GM23338 (cell line): ENCODE measurements around the gene TUBG2. TPM values are rescaled to one million over a fixed set of nuclear protein-coding genes. Genes with fewer than 3 reads are reported as not detected.

ENCODE experiments used
- ATAC-seq: fragments of 200-7000 bp; cut with Tn5 transposase; 3 replicates; pipeline ENCODE4 v1.9.1; 2020
- DNase-seq: peaks from one replicate; pipeline ENCODE4 v3.0.0-alpha.2; 2015; ENCODE audit warnings: low spot score
- H2AFZ ChIP-seq: fragments of 200-600 bp; sonication (generic); 2 replicates; pipeline ENCODE4 v1.8.0; 2016; ENCODE audit warnings: antibody characterized with exemption, mild to moderate bottlenecking, moderate library complexity
- H3F3A ChIP-seq: fragments of 200-600 bp; sonication (generic); replicated peaks from 2 replicates; pipeline ENCODE4 v1.8.0; 2017; ENCODE audit warnings: antibody characterized with exemption, mixed run types, low read depth
- H3K27ac ChIP-seq: fragments of 200-600 bp; sonication (generic); 2 replicates; pipeline ENCODE4 v1.6.1; 2016; ENCODE audit warnings: low read depth
- H3K27me3 ChIP-seq: fragments of 200-600 bp; sonication (generic); 2 replicates; pipeline ENCODE4 v1.8.0; 2016; ENCODE audit warnings: mild to moderate bottlenecking, mixed run types, moderate library complexity; ENCODE audit not compliant: insufficient read depth
- H3K36me3 ChIP-seq: fragments of 200-600 bp; sonication (generic); 2 replicates; pipeline ENCODE4 v1.8.0; 2016; ENCODE audit warnings: mild to moderate bottlenecking; ENCODE audit not compliant: insufficient read depth
- H3K4me1 ChIP-seq: fragments of 200-600 bp; sonication (generic); 2 replicates; pipeline ENCODE4 v1.8.0; 2016; ENCODE audit warnings: mild to moderate bottlenecking, moderate library complexity; ENCODE audit not compliant: insufficient read depth
- H3K4me2 ChIP-seq: fragments of 200-600 bp; sonication (generic); 2 replicates; pipeline ENCODE4 v1.7.1; 2017; ENCODE audit warnings: mixed run types
- H3K4me3 ChIP-seq: fragments of 200-600 bp; sonication (generic); 2 replicates; pipeline ENCODE4 v1.6.1; 2016; ENCODE audit warnings: mixed run types
- H3K79me2 ChIP-seq: fragments of 200-600 bp; sonication (generic); replicated peaks from 2 replicates; pipeline ENCODE4 v1.8.0; 2017; ENCODE audit warnings: mild to moderate bottlenecking; ENCODE audit not compliant: insufficient read depth
- H3K9me2 ChIP-seq: fragments of 200-600 bp; sonication (generic); 2 replicates; pipeline ENCODE4 v1.8.0; 2017; ENCODE audit not compliant: insufficient read depth
- H4K20me1 ChIP-seq: fragments of 200-600 bp; sonication (generic); replicated peaks from 2 replicates; pipeline ENCODE4 v1.8.0; 2017; ENCODE audit warnings: mild to moderate bottlenecking; ENCODE audit not compliant: insufficient read depth
- H3K27ac Mint-ChIP-seq: 2 replicates; pipeline ENCODE4 v1.8.0; 2020; ENCODE audit warnings: inconsistent platforms, mild to moderate bottlenecking, moderate library complexity, mixed read lengths
- H3K27me3 Mint-ChIP-seq: 3 replicates; pipeline ENCODE4 v1.8.0; 2022; ENCODE audit warnings: low read depth, mild to moderate bottlenecking, moderate library complexity, mixed read lengths, inconsistent platforms; ENCODE audit not compliant: insufficient read depth, poor library complexity
- H3K36me3 Mint-ChIP-seq: 3 replicates; pipeline ENCODE4 v1.8.0; 2021; ENCODE audit warnings: low read depth, mild to moderate bottlenecking, inconsistent platforms, moderate library complexity, mixed read lengths
- H3K4me1 Mint-ChIP-seq: 3 replicates; pipeline ENCODE4 v1.8.0; 2020; ENCODE audit warnings: mild to moderate bottlenecking, inconsistent platforms, mixed read lengths
- H3K4me3 Mint-ChIP-seq: 3 replicates; pipeline ENCODE4 v1.8.0; 2021; ENCODE audit warnings: moderate library complexity, mild to moderate bottlenecking, inconsistent platforms, mixed read lengths
- H3K9me3 Mint-ChIP-seq: 3 replicates; pipeline ENCODE4 v1.8.0; 2020; ENCODE audit warnings: moderate library complexity, mild to moderate bottlenecking, inconsistent platforms, mixed read lengths
- CTCF ChIP-seq, 2 experiments: fragments of 200-600 bp in 1 of 2; sonication (generic) in 1 of 2; conservative IDR thresholded peaks; 2 replicates each; pipeline versions ENCODE4 v1.5.1 to v1.6.1; 2016 to 2017; ENCODE audit warnings: antibody characterized with exemption in 2 of 2, low read depth in 2 of 2, mild to moderate bottlenecking in 2 of 2, moderate library complexity in 1 of 2
- ETS1 ChIP-seq: IDR thresholded peaks from 2 replicates; pipeline ENCODE4 v1.6.1; 2016; ENCODE audit warnings: antibody characterized with exemption
- EZH2phosphoT487 ChIP-seq: fragments of 200-600 bp; sonication (generic); IDR thresholded peaks from one replicate; pipeline ENCODE4 v1.8.1; 2018; ENCODE audit warnings: antibody characterized with exemption; ENCODE audit not compliant: unreplicated experiment
- JUNB ChIP-seq: IDR thresholded peaks from one replicate; pipeline ENCODE4 v1.6.1; 2016; ENCODE audit warnings: antibody characterized with exemption; ENCODE audit not compliant: unreplicated experiment
- NANOG ChIP-seq: IDR thresholded peaks from 2 replicates; pipeline ENCODE4 v1.6.1; 2016; ENCODE audit warnings: antibody characterized with exemption, borderline replicate concordance
- POLR2AphosphoS5 ChIP-seq: IDR thresholded peaks from 2 replicates; pipeline ENCODE4 v1.6.1; 2016; ENCODE audit warnings: antibody characterized with exemption, low read depth
- REST ChIP-seq: IDR thresholded peaks from one replicate; pipeline ENCODE4 v1.6.1; 2018; ENCODE audit warnings: antibody characterized with exemption; ENCODE audit not compliant: unreplicated experiment
- ZNF114 ChIP-seq: fragments of 250-450 bp; sonication (Bioruptor Pico); IDR thresholded peaks from 2 replicates; pipeline ENCODE4 v1.5.0; 2020; ENCODE audit warnings: mild to moderate bottlenecking, moderate library complexity
- polyA plus RNA-seq: library from polyadenylated mRNA; unstranded; fragments of >200 nt; fragmentation: Nextera tagmentation; extraction: Ambion mirVana; gene quantifications from 2 replicates; pipeline ENCODE4 v1.2.1, GENCODE V29; 2016
- total RNA-seq: library from RNA; depleted of rRNA; stranded (reverse); fragments of >200 nt; shearing (Covaris generic); gene quantifications from 2 replicates; pipeline ENCODE4 v1.2.3, GENCODE V29; 2014

TUBG2 gene
- total and polyA plus RNA-seq, 2 experiments from 2014 or later: 18.2 to 19.0 TPM

- H3K4me3 Mint-ChIP-seq: no peak overlapping the region
- DNase-seq: no peak
- Histone ChIP-seq H3K27ac (no peak overlapping the region), H3F3A (0 out of 2 replicates have a peak, but pooled peaks cover 8% of the 10 kb centered on the region), H3K27me3 (0 out of 2 replicates have a peak, but pooled peaks cover 3% of the 10 kb centered on the region), H3K4me3 (no peak overlapping the region), H3K9me2 (no peaks in the 10 kb centered on the region), H3K4me1 (peaks cover 8% of the 10 kb centered on the region), H4K20me1 (no peaks in the 10 kb centered on the region), H3K36me3 (no peaks in the 10 kb centered on the region), H2AFZ (no peak overlapping the region), H3K4me2 (no peak overlapping the region), H3K79me2 (no peaks in the 10 kb centered on the region)
- H3K27me3 Mint-ChIP-seq: peaks cover 12% of the 10 kb centered on the region
- H3K27ac Mint-ChIP-seq: no peak overlapping the region
- ATAC-seq: no peak
- TF ChIP-seq ZNF114 (CRISPR knock-in tag) (no peak), CTCF (conservative IDR thresholded peaks at IDR 0.05; ENCODE audit: low read depth in 2 of 2) (no peak)
- H3K4me1 Mint-ChIP-seq: peaks cover 19% of the 10 kb centered on the region
- H3K9me3 Mint-ChIP-seq: peaks cover 4% of the 10 kb centered on the region; the same call in 1 of the 3 replicates
- peaks cover 7% of the 10 kb centered on the region; the same call in 2 of the 3 replicates for H3K36me3 Mint-ChIP-seq
These were observed 3.6 kb upstream of the TUBG2 start for GRCh38 chr17:42655528-42655927.

- DNase-seq (no peak), ATAC-seq (no peak)
- no peak overlapping the region for H3K27ac ChIP-seq
- Mint-ChIP-seq H3K36me3 (peaks cover 15% of the 10 kb centered on the region; the same call in 2 of the 3 replicates), H3K27ac (no peak overlapping the region), H3K4me1 (peaks cover 21% of the 10 kb centered on the region), H3K9me3 (peaks cover 4% of the 10 kb centered on the region; the same call in 1 of the 3 replicates), H3K4me3 (peak overlapping the region; percentile 87; the same call in 2 of the 3 replicates), H3K27me3 (peaks cover 12% of the 10 kb centered on the region)
- H3K36me3 ChIP-seq: no peaks in the 10 kb centered on the region
- H2AFZ ChIP-seq: no peak overlapping the region
- no peak overlapping the region for H3K4me2 ChIP-seq
- peaks cover 9% of the 10 kb centered on the region for H3K4me1 ChIP-seq
- H3K27me3 ChIP-seq: 0 out of 2 replicates have a peak, but pooled peaks cover 1% of the 10 kb centered on the region
- no peak overlapping the region for H3K4me3 ChIP-seq
- no peaks in the 10 kb centered on the region; the same call in 1 of the 2 replicates for H4K20me1 ChIP-seq
- 0 out of 2 replicates have a peak, but pooled peaks cover 8% of the 10 kb centered on the region for H3F3A ChIP-seq
- H3K79me2 ChIP-seq: no peaks in the 10 kb centered on the region
- no peaks in the 10 kb centered on the region for H3K9me2 ChIP-seq
- TF ChIP-seq NANOG: no peak
- TF ChIP-seq POLR2AphosphoS5: no peak
- no peak for TF ChIP-seq EZH2phosphoT487
- no peak for TF ChIP-seq ETS1
- TF ChIP-seq JUNB: no peak
- TF ChIP-seq REST: no peak
These were observed 1.1 kb upstream of the TUBG2 start for GRCh38 chr17:42657824-42658588.
